Endothelial cell of umbilical vein (primary cell): ENCODE data around the gene GRIN3A. TPM values are rescaled to one million over a fixed set of nuclear protein-coding genes. Genes with fewer than 3 reads are reported as not detected.

Experiments
- BruUV-seq: library from RNA; stranded (reverse); fragments of 400-500 nt; replicated peaks from 2 replicates; lab custom pipeline; 2021; lab: Mats Ljungman, UMichigan
- CTCF ChIA-PET: fragments of 300-600, 350-600 bp; sonication (Branson Sonifier 250); formaldehyde crosslinking; loops from one replicate; lab custom pipeline; 2021; ENCODE audit warnings: antibody characterized with exemption, inconsistent platforms; lab: Charles Lee
- POLR2A ChIA-PET: fragments of 300-600, 350-600 bp; sonication (Branson Sonifier 250); formaldehyde crosslinking; loops from one replicate; lab custom pipeline; 2021; ENCODE audit warnings: antibody characterized with exemption, inconsistent platforms; lab: Charles Lee
- DNase-seq: peaks from one replicate; pipeline ENCODE4 v3.0.0-alpha.2; 2011; ENCODE audit warnings: low read depth, low spot score
- FAIRE-seq: peaks from 2 replicates; lab custom pipeline; 2011; peaks lifted over from hg19 to GRCh38; lab: Jason Lieb, UNC
- H2AFZ ChIP-seq: 2 replicates; pipeline ENCODE4 v1.6.0; 2012; ENCODE audit warnings: low read depth, low read length, control low read depth, inconsistent platforms
- H3K27ac ChIP-seq: 2 replicates; pipeline ENCODE4 v1.5.1; 2011; ENCODE audit warnings: low read depth, mild to moderate bottlenecking, control low read depth, low read length, moderate library complexity; ENCODE audit not compliant: insufficient read depth
- H3K27me3 ChIP-seq, 2 experiments: 2 replicates each; pipeline versions ENCODE4 v1.6.0 to v1.6.1; 2011; ENCODE audit warnings: low read length in 2 of 2, mixed read lengths in 1 of 2; ENCODE audit not compliant: control insufficient read depth in 2 of 2, insufficient read depth in 2 of 2
- H3K36me3 ChIP-seq, 2 experiments: 2 replicates in 1 of 2; 3 replicates in 1 of 2; pipeline ENCODE4 v1.5.1; 2011; ENCODE audit warnings: low read length in 2 of 2, mild to moderate bottlenecking in 1 of 2, moderate library complexity in 1 of 2; ENCODE audit not compliant: control insufficient read depth in 2 of 2, insufficient read depth in 2 of 2; ENCODE audit errors: extremely low read depth in 1 of 2
- H3K4me1 ChIP-seq: 3 replicates; pipeline ENCODE4 v1.5.1; 2011; ENCODE audit warnings: mild to moderate bottlenecking, low read length; ENCODE audit not compliant: control insufficient read depth, insufficient read depth; ENCODE audit errors: extremely low read depth
- H3K4me2 ChIP-seq: 2 replicates; pipeline ENCODE4 v1.6.1; 2011; ENCODE audit warnings: low read length, control low read depth, mixed read lengths; ENCODE audit not compliant: insufficient read depth
- H3K4me3 ChIP-seq, 3 experiments: fragments of 200-600 bp in 1 of 3; sonication (generic), shearing (Covaris generic) in 1 of 3; replicated peaks in 1 of 3; 2 replicates each; pipeline ENCODE4 v1.5.1; 2011 to 2016; ENCODE audit warnings: control low read depth in 3 of 3, low read length in 3 of 3, mild to moderate bottlenecking in 2 of 3, inconsistent platforms in 1 of 3, low read depth in 1 of 3, moderate library complexity in 1 of 3; ENCODE audit not compliant: insufficient read depth in 1 of 3
- H3K79me2 ChIP-seq: 2 replicates; pipeline ENCODE4 v1.6.0; 2012; ENCODE audit warnings: low read length, inconsistent platforms; ENCODE audit not compliant: control insufficient read depth, insufficient read depth
- H3K9ac ChIP-seq: replicated peaks from 2 replicates; pipeline ENCODE3; 2011; ENCODE audit warnings: low read length, control low read depth; ENCODE audit not compliant: insufficient read depth; ENCODE audit errors: extremely low read depth
- H3K9me1 ChIP-seq: replicated peaks from 3 replicates; pipeline ENCODE4 v1.6.0; 2011; ENCODE audit warnings: mild to moderate bottlenecking, low read length; ENCODE audit not compliant: control insufficient read depth, insufficient read depth; ENCODE audit errors: extremely low read depth
- H3K9me3 ChIP-seq: replicated peaks from 2 replicates; pipeline ENCODE4 v1.5.1; 2012; ENCODE audit warnings: low read length, inconsistent platforms; ENCODE audit not compliant: control insufficient read depth, insufficient read depth
- H4K20me1 ChIP-seq: replicated peaks from 2 replicates; pipeline ENCODE3; 2011; ENCODE audit warnings: mild to moderate bottlenecking, low read length; ENCODE audit not compliant: control insufficient read depth, insufficient read depth; ENCODE audit errors: extremely low read depth
- CTCF ChIP-seq, 2 donors: IDR thresholded peaks; 1 replicate in 1 of 2; 2 replicates in 1 of 2; pipeline ENCODE4 v1.5.1; 2011; ENCODE audit warnings: low read length in 2 of 2, mild to moderate bottlenecking in 2 of 2, moderate library complexity in 2 of 2, control low read depth in 1 of 2, inconsistent platforms in 1 of 2, low read depth in 1 of 2; ENCODE audit not compliant: insufficient read depth in 1 of 2; ENCODE audit errors: extremely low read depth in 1 of 2
- EZH2 ChIP-seq: IDR thresholded peaks from 2 replicates; pipeline ENCODE4 v1.6.1; 2012; ENCODE audit warnings: borderline replicate concordance, low read depth, mild to moderate bottlenecking, moderate library complexity, low read length, inconsistent platforms; ENCODE audit not compliant: severe bottlenecking
- FOS ChIP-seq: IDR thresholded peaks from 2 replicates; pipeline ENCODE4 v1.6.1; 2011; ENCODE audit warnings: mild to moderate bottlenecking, low read length, moderate library complexity, borderline replicate concordance; ENCODE audit not compliant: insufficient read depth
- GATA2 ChIP-seq: IDR thresholded peaks from 2 replicates; pipeline ENCODE4 v1.7.0; 2011; ENCODE audit warnings: low read depth, mild to moderate bottlenecking, moderate library complexity, mixed read lengths, low read length; ENCODE audit not compliant: insufficient read length, insufficient read depth
- JUN ChIP-seq: IDR thresholded peaks from 2 replicates; pipeline ENCODE4 v1.6.1; 2011; ENCODE audit warnings: borderline replicate concordance, low read depth; ENCODE audit not compliant: insufficient read length, insufficient read depth
- MYC ChIP-seq: IDR thresholded peaks from one replicate; pipeline ENCODE4 v1.6.1; 2011; ENCODE audit warnings: mild to moderate bottlenecking, low read depth, low read length
- POLR2A ChIP-seq: IDR thresholded peaks from 2 replicates; pipeline ENCODE4 v1.6.1; 2012; ENCODE audit warnings: low read depth, mild to moderate bottlenecking, control low read depth, low read length
- POLR2AphosphoS5 ChIP-seq: IDR thresholded peaks from 2 replicates; pipeline ENCODE4 v1.6.1; 2012; ENCODE audit warnings: low read depth, mild to moderate bottlenecking, control low read depth, low read length, moderate library complexity; ENCODE audit not compliant: insufficient read depth
- dilution Hi-C: fragments of 300-500 bp; cut with MboI; formaldehyde crosslinking; loops from one replicate; pipeline ENCODE4 v1.15.0; 2019; ENCODE audit warnings: low sequenced_read_pairs; ENCODE audit not compliant: extremely low pct_ligation_motif_present
- intact Hi-C: fragments of 100-400 bp; cut with micrococcal nuclease; formaldehyde crosslinking; loops from one replicate; pipeline ENCODE4 v1.10.0; 2022
- polyA plus RNA-seq, 4 experiments: library from polyadenylated mRNA; depleted of rRNA in 3 of 4; stranded (reverse) in 3 of 4; unstranded in 1 of 4; fragments of >200 nt; gene quantifications; 2 replicates each; pipeline versions ENCODE4 v1.2.1 to v1.2.3, GENCODE V29; 2011 to 2012; ENCODE audit warnings: missing spikeins in 1 of 4
- total RNA-seq: library from RNA; stranded (reverse); gene quantifications from 2 replicates; pipeline ENCODE4 v1.2.3, GENCODE V29; 2021
- TF ChIP-seq, protein P1 (sequence below): IDR thresholded peaks from 2 replicates; pipeline ENCODE4 v1.6.1; 2011; ENCODE audit not compliant: insufficient read depth, insufficient read length

GRIN3A gene
- total and polyA plus RNA-seq, 2 donors (not counting 3 experiments of a cell fraction or from before 2014, with no cell fraction given), result not detected

GRCh38 chr9:101684665-101685064 is 53.8 kb downstream of the GRIN3A start:
- TF ChIP-seq POLR2A, result no peak
- no peak for TF ChIP-seq GATA2
- no peak for TF ChIP-seq CTCF (IDR thresholded peaks at IDR 0.05; ENCODE audit: extremely low read depth in 1 of 2, insufficient read depth in 1 of 2, low read depth in 1 of 2, low read length in 2 of 2)
- no peak for TF ChIP-seq JUN
- TF ChIP-seq, protein P1, sequence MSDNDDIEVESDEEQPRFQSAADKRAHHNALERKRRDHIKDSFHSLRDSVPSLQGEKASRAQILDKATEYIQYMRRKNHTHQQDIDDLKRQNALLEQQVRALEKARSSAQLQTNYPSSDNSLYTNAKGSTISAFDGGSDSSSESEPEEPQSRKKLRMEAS, result no peak
- no peak for TF ChIP-seq POLR2AphosphoS5
- no peak for TF ChIP-seq FOS
- TF ChIP-seq EZH2, result no peak
- TF ChIP-seq MYC, result no peak
- CTCF ChIA-PET, result no interaction called here
- H3K4me2 ChIP-seq, result no peak overlapping the region
- H3K4me3 ChIP-seq, result no peak overlapping the region
- POLR2A ChIA-PET, result no interaction called here
- no peaks in the 10 kb centered on the region for H4K20me1 ChIP-seq
- DNase-seq, result no peak
- H3K9me3 ChIP-seq, result no peaks in the 10 kb centered on the region
- no peaks in the 10 kb centered on the region for H3K9me1 ChIP-seq
- no peaks in the 10 kb centered on the region for H3K27me3 ChIP-seq
- no TSS peak for BruUV-seq
- no peak overlapping the region for H2AFZ ChIP-seq
- H3K27ac ChIP-seq, result no peak overlapping the region
- H3K36me3 ChIP-seq, result no peaks in the 10 kb centered on the region
- FAIRE-seq, result no peak
- intact Hi-C loops, result no loop called here
- dilution Hi-C loops, result no loop called here
- H3K4me1 ChIP-seq, result no peaks in the 10 kb centered on the region
- no peak overlapping the region for H3K9ac ChIP-seq
- no peaks in the 10 kb centered on the region for H3K79me2 ChIP-seq
